HS-5 (cell line): Measurements from ENCODE around the gene RPP25L.

ENCODE experiments used
- DNase-seq: peaks from one replicate; pipeline ENCODE4 v3.0.0-alpha.2; 2012; ENCODE audit warnings: low read depth

RPP25L gene

GRCh38 chr9:34637356-34638137 is 25.6 kb upstream of the RPP25L start, which contains the start of gene SIGMAR1:
SIGMAR1 (minus strand) TSS chr9:34637787; CDS start chr9:34637697, 90 bp downstream.
- DNase-seq = peak; percentile 58

DNA sequence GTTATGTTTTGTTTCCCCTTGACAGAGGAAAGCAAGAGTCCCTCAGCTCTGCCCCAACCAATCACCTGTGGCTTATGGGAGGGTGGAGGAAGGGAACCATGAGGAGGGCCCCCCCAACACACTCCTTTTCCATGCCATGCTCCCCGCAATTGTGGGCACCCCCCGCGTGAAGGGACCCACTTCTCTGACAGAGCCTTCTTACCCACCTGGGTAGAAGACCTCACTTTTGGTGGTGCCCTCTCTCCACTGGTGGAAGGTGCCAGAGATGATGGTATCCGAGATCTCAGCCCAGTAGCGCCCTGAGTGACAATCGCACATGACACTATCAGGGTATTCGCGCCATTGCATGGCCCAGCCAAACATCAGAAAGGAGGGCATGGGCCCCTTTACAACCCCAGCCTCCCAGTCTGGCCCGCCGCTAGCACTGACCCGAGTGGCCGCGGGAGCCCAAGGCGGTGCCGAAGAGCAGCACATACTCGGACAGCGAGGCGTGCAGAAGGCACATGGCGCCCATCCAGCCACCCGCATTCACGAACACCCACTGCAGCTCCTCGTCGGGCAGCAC is 25.0 kb upstream of the RPP25L start:
- DNase-seq = no peak

GRCh38 chr9:34635556-34635955 is 23.7 kb upstream of the RPP25L start:
- DNase-seq = no peak

DNA sequence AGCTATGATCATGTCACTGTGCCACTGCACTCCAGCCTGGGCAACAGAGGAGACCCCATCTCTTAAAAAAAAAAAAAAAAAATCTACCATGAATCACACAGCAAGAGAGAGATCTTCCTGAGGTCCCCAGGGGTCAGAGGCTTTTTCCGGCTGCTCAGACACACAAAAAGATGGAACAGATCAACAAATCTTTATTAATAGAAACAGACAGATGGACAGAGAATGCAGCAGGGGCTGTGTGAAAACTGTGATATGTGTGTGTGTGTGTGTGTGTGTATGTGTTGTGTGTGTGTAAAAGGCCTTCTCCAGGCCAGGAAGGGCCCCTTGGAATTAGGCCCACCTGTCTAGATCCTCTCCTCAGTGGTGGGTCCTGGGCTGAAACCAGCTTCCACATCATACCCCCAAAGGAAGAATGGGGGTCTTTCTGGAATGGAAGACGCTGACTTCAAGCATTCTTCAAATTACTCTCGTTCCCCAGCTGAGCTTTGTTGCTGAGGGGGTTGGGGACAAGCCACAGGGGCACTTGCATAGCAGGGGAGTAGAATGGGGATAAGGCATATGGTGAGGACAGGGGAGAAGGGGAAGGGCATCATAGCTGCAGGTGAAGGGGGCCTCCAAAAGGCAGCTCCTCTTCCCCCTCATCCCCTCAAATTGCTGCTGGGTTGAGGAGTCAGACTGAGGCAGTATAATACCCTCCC is 22.8 kb upstream of the RPP25L start:
- DNase-seq = no peak

- no peak for DNase-seq
These were observed 22.1 kb upstream of the RPP25L start for GRCh38 chr9:34633851-34634550.

DNA sequence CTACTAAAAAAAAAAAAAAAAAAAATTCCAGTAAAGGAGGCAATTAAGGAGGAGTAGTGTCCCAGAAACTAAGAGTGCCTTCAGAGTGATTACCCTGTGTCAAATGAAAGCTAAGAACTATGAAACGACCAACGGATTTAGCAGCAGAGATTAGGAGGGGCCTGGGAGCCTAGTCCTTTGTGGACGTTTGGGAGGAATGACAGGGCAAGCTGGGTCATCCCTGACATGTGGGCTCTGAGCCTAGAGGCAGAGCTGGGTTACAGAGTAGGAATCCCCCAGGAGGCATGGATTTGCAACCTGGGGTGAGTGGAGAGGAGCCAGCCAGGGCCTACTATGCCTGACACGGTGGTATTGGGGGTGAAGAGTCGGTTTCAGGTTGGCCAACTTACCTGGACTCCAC is 21.3 kb upstream of the RPP25L start:
- no peak for DNase-seq

DNA sequence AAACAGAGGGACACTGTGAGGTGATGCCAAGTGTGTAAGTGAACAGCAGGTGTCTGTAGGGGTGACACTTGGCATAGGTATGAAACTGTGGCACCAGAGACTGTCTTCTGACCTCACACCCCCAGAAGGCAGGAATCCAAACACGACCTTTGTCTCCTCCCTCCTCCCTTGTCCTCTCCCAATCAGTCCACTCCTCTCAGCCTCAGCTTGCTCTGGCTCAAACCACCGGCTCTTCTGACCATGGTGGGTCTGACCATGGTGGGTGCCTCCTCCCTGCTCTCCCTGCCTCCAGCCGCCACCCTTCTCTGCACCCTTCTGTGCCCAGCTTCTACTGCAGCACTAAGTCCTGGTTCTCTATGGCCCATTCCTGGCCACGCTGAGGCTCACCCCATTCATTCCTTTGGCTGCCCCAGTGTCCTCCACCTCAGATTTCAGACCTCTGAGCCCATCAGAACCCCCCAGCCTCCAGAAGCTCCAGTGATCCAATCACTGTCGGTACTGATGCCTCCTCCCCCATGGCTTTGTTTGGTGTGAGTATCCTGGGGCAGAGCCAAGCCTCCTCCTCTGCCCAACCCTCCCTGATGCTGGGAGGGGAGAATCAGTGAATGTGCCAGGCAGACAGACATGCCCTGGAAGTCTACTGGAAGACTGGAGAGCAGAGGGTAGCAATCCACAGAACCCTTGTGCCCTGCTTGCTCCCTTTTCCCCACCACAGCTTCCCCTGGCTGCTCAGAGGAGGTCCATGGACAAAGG is 18.7 kb upstream of the RPP25L start:
- no peak for DNase-seq

DNA sequence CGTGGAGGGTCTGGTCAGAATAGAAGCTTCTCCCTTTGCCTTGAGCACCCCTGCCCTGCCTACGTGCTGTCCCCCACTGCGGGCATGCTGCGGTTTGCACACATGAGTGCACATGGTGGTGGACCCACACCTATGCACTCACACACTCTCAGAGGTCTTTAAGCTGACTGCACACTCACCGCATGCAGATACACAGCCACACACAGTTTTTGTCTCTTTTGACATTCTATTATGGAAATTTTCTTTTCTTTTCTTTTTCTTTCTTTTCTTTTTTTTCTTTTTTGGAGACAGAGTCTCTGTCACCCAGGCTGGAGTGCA is 17.6 kb upstream of the RPP25L start:
- DNase-seq = no peak

- no peak for DNase-seq
These were observed 17.0 kb upstream of the RPP25L start, which contains the start of gene ARID3C for GRCh38 chr9:34628656-34629490. ARID3C (minus strand) TSS chr9:34629066; CDS start chr9:34628014, 1,052 bp downstream.

DNA sequence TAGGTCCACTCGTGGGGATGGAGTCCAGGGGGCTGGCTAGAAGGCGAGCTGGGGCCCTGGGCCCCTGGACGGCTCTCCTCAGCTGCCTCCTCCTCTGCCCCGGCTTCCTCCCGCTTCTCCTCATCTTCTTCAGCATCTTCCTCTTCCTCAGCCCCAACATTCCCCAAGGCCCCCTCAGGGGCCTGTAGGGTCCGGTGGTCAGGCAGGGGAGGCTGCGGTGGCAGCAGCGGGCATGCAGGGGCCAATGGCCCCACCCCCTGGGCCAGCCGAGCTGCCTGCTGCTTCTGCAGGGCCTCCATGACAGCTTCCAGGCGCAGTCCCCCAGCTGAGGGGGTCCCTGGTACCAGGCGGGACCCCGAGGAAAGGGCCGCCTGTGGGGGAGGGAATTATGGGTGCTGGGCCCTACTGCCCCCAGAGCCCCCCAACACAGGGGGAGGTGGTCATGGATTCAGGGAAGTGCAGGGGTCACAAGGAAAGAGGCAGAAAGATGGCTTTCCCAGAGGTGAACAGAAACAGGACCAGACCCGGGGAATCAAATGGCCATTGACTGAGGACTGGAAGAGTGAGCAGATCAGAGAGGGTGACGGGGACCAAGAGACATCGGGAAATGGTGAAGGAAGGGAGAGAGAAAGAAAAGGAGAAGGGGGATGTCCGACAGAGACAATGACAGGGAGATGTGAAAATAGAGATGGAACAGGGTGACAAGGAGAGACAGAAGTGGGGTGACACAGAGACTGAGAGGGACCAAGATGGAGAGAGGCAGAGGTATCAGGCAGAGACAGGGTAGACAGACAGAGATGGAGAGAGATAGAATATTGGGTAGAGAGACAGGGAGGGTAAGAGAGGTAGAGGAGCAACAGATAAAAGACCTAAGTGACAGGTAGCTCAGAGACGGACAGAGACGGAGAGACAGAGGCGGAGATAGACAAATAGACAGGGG is 16.1 kb upstream of the RPP25L start:
- DNase-seq = no peak

DNA sequence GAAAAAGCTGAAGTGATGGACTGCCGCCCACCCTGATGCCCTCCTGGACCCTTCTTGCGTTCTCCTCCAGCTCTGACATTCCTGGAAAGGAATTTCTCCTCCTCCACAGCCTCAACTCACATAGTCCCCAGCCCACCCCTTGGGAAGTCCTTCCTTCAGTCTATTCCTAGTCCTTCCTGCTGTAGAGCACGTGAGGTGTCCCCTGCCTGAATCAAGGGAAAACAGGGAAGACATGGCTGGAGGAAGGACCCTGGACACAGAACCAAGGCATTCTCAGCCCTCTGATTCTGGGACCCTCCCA is 13.2 kb upstream of the RPP25L start:
- no peak for DNase-seq

DNA sequence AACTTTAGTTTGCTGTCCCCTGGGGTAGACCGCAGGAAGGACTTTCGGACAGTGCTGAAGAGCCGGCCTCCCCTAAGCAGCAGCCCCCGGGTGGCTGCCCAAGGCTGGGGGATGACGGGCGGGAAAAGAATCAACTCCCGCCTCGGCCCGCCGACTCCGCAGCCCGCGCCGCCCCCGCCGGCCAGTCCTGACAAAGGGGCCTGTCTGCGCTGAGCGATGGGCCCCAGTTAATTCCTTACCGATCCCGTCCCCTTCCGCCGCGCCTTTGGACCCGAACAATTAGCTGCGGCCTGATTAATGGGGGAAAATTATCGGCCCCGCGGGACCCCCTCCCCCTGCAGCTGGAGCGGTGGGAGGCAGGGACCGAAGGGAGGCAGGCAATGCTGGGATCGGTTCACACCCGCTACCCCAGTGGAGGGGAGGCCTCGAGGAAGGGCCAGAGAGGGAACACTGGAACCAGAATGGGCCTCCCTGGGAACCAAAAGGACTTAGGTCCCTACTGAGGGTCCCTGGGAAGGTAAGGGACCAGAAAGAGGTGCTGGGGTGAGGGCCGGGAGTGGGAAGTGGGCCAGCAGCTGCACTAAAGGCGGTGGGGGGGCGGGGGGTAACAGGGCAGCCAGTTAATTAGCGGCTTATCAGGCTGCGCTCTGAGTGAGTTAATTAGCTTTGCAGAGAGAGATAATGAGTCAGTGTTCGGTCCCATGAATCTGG is 12.7 kb upstream of the RPP25L start:
- DNase-seq = no peak

- no peak for DNase-seq
These were observed 11.7 kb upstream of the RPP25L start for GRCh38 chr9:34623374-34624235.

- peak; percentile 74 for DNase-seq
These were observed 8.4 kb upstream of the RPP25L start, which contains the start of gene DCTN3 for GRCh38 chr9:34620061-34620994. DCTN3 (minus strand) TSS chr9:34620495; CDS start chr9:34620464, 31 bp downstream.

DNA sequence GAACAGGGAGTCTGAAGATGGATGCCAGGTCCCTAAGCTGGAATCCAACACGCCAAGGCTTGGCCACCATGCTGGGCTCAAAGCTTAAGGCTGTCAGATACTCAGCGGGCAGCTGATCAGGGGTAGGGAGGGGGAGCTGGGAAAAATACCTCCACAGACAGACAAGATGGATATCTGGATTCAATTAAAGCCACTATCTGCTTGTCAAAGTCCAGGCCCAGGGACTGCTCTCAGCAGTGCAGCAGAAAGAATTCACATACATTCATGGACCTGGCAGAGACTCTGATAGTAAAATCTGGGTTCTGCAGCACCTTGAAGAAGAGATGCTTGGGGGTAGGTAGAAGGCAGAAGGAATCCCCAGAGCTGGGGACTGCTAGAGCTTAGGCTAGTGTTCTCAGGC is 3.2 kb upstream of the RPP25L start:
- DNase-seq = no peak

GRCh38 chr9:34612788-34613390 is 992 bp upstream of the RPP25L start:
- DNase-seq = no peak
